GM23248 (cell line): ENCODE results near the gene ARRB1. TPM values are rescaled to one million over a fixed set of nuclear protein-coding genes. Genes with fewer than 3 reads are reported as not detected.

Source experiments
- DNase-seq: peaks from one replicate; pipeline ENCODE4 v3.0.0-alpha.2; 2015
- H2AFZ ChIP-seq: fragments of 200-600 bp; sonication (generic); 2 replicates; pipeline ENCODE4 v1.6.1; 2016; ENCODE audit warnings: antibody characterized with exemption
- H3F3A ChIP-seq: fragments of 200-600 bp; sonication (generic); 2 replicates; pipeline ENCODE4 v1.6.1; 2016; ENCODE audit warnings: mild to moderate bottlenecking, antibody characterized with exemption, mixed run types; ENCODE audit not compliant: insufficient read depth
- H3K27ac ChIP-seq: fragments of 200-600 bp; sonication (generic); 2 replicates; pipeline ENCODE4 v1.5.1; 2016; ENCODE audit warnings: mild to moderate bottlenecking
- H3K27me3 ChIP-seq: fragments of 200-600 bp; sonication (generic); replicated peaks from 2 replicates; pipeline ENCODE4 v1.6.1; 2016; ENCODE audit warnings: mild to moderate bottlenecking; ENCODE audit not compliant: insufficient read depth
- H3K36me3 ChIP-seq: fragments of 200-600 bp; sonication (generic); 2 replicates; pipeline ENCODE4 v1.6.1; 2016; ENCODE audit warnings: low read depth, mild to moderate bottlenecking
- H3K4me1 ChIP-seq: fragments of 200-600 bp; sonication (generic); 2 replicates; pipeline ENCODE4 v1.6.1; 2016; ENCODE audit warnings: mild to moderate bottlenecking; ENCODE audit not compliant: insufficient read depth
- H3K4me2 ChIP-seq: fragments of 200-600 bp; sonication (generic); one replicate; pipeline ENCODE4 v1.6.1; 2016; ENCODE audit warnings: mild to moderate bottlenecking; ENCODE audit not compliant: unreplicated experiment
- H3K4me3 ChIP-seq: fragments of 200-600 bp; sonication (generic); 2 replicates; pipeline ENCODE4 v1.5.1; 2016; ENCODE audit warnings: mild to moderate bottlenecking
- H3K79me2 ChIP-seq: fragments of 200-600 bp; sonication (generic); 2 replicates; pipeline ENCODE4 v1.6.1; 2016; ENCODE audit warnings: mild to moderate bottlenecking; ENCODE audit not compliant: insufficient read depth
- H3K9ac ChIP-seq: fragments of 200-600 bp; sonication (generic); 2 replicates; pipeline ENCODE4 v1.6.1; 2016; ENCODE audit warnings: mild to moderate bottlenecking
- H3K9me2 ChIP-seq: fragments of 200-600 bp; sonication (generic); 2 replicates; pipeline ENCODE4 v1.6.1; 2016; ENCODE audit warnings: mixed run types, mild to moderate bottlenecking, moderate library complexity; ENCODE audit not compliant: insufficient read depth
- H3K9me3 ChIP-seq: fragments of 200-600 bp; sonication (generic); one replicate; pipeline ENCODE4 v1.6.1; 2017; ENCODE audit warnings: low read depth
- H4K20me1 ChIP-seq: fragments of 200-600 bp; sonication (generic); 2 replicates; pipeline ENCODE4 v1.6.0; 2016; ENCODE audit not compliant: insufficient read depth
- EZH2 ChIP-seq: fragments of 200-600 bp; sonication (generic); IDR thresholded peaks from 2 replicates; pipeline ENCODE4 v1.6.1; 2018; ENCODE audit warnings: antibody characterized with exemption, mild to moderate bottlenecking; ENCODE audit not compliant: insufficient read depth, poor library complexity, severe bottlenecking
- EZH2phosphoT487 ChIP-seq: fragments of 200-600 bp; sonication (generic); IDR thresholded peaks from 2 replicates; pipeline ENCODE4 v1.6.1; 2018; ENCODE audit warnings: antibody characterized with exemption, moderate library complexity, mild to moderate bottlenecking, low read depth; ENCODE audit not compliant: insufficient read depth
- WGBS, 2 experiments: methylation state at CpG; one replicate each; pipeline ENCODE4 v1.1.6; 2015 to 2017; ENCODE audit warnings: low lambda C conversion rate in 2 of 2, low coverage in 1 of 2; ENCODE audit errors: missing lambda C conversion rate in 2 of 2; 5-methylcytosine and 5-hydroxymethylcytosine counted together
- in situ Hi-C: fragments of 300-500 bp; cut with MboI; formaldehyde crosslinking; loops from 2 replicates; pipeline ENCODE4 v1.15.0; 2020
- polyA plus RNA-seq: library from polyadenylated mRNA; unstranded; fragments of >200 nt; fragmentation: Nextera tagmentation; extraction: Ambion mirVana; gene quantifications from 2 replicates; pipeline ENCODE4 v1.2.1, GENCODE V29; 2016
- total RNA-seq: library from RNA; depleted of rRNA; stranded (reverse); fragments of >200 nt; shearing (Covaris generic); gene quantifications from 2 replicates; pipeline ENCODE4 v1.2.3, GENCODE V29; 2014

Gene ARRB1
- total and polyA plus RNA-seq, 2 experiments from 2014 or later: 2.0 to 3.1 TPM

- Histone ChIP-seq H3K27me3 (no peaks in the 10 kb centered on the region), H3K27ac (no peak overlapping the region), H3K36me3 (no peaks in the 10 kb centered on the region), H4K20me1 (no peaks in the 10 kb centered on the region), H3K4me2 (no peak overlapping the region), H3F3A (no peaks in the 10 kb centered on the region), H3K9ac (no peak overlapping the region), H3K4me3 (no peak overlapping the region), H3K9me3 (no peaks in the 10 kb centered on the region), H3K79me2 (no peaks in the 10 kb centered on the region), H3K9me2 (no peaks in the 10 kb centered on the region), H2AFZ (no peak overlapping the region), H3K4me1 (no peaks in the 10 kb centered on the region)
- in situ Hi-C loops: no loop called here
- TF ChIP-seq EZH2phosphoT487 (no peak), EZH2 (no peak)
- 59 to 63% methylated on average over 8 of the region's 8 CpGs for WGBS, 2 experiments
- DNase-seq: no peak
These were observed 42.8 kb upstream of the ARRB1 start for GRCh38 chr11:75394085-75394840.

GRCh38 chr11:75389925-75390324, 38.5 kb upstream of the ARRB1 start:
- H3F3A ChIP-seq: peaks cover 10% of the 10 kb centered on the region
- H3K27ac ChIP-seq: no peak overlapping the region
- no peak overlapping the region for H3K9ac ChIP-seq
- H3K9me2 ChIP-seq: no peaks in the 10 kb centered on the region
- no peaks in the 10 kb centered on the region for H3K27me3 ChIP-seq
- in situ Hi-C loops: loop anchor here (10.0 kb wide), 1 partner anchor 55 kb away; no protein-coding TSS in a partner anchor
- DNase-seq: no peak
- no peak overlapping the region for H3K4me2 ChIP-seq
- TF ChIP-seq EZH2phosphoT487: no peak
- H4K20me1 ChIP-seq: no peaks in the 10 kb centered on the region
- H3K4me1 ChIP-seq: no peaks in the 10 kb centered on the region; the same call in 1 of the 2 replicates
- no peaks in the 10 kb centered on the region for H3K36me3 ChIP-seq
- H3K9me3 ChIP-seq: no peaks in the 10 kb centered on the region
- H2AFZ ChIP-seq: no peak overlapping the region
- no peaks in the 10 kb centered on the region for H3K79me2 ChIP-seq
- no peak overlapping the region for H3K4me3 ChIP-seq
- WGBS, 2 experiments: 43 to 52% methylated on average over 7 of the region's 7 CpGs

- Histone ChIP-seq H3K9me2 (no peaks in the 10 kb centered on the region), H3K36me3 (no peaks in the 10 kb centered on the region), H3K4me1 (no peaks in the 10 kb centered on the region; the same call in 1 of the 2 replicates), H4K20me1 (no peaks in the 10 kb centered on the region), H3F3A (peaks cover 10% of the 10 kb centered on the region), H3K79me2 (no peaks in the 10 kb centered on the region), H3K4me2 (no peak overlapping the region), H3K4me3 (no peak overlapping the region), H3K9me3 (no peaks in the 10 kb centered on the region), H3K9ac (no peak overlapping the region), H2AFZ (peak overlapping the region; percentile 30; the same call in 1 of the 2 replicates), H3K27ac (no peak overlapping the region), H3K27me3 (no peaks in the 10 kb centered on the region)
- WGBS, 2 experiments: 69 to 75% methylated on average over 11 of the region's 11 CpGs
- TF ChIP-seq EZH2 (no peak), EZH2phosphoT487 (no peak)
- in situ Hi-C loops: loop anchor here (10.0 kb wide), 1 partner anchor 54 kb away; no protein-coding TSS in a partner anchor
- DNase-seq: no peak
These were observed 37.8 kb upstream of the ARRB1 start for GRCh38 chr11:75389276-75389605.

GRCh38 chr11:75388386-75389275, 37.2 kb upstream of the ARRB1 start:
- peaks cover 10% of the 10 kb centered on the region for H3F3A ChIP-seq
- H3K4me1 ChIP-seq: no peaks in the 10 kb centered on the region; the same call in 1 of the 2 replicates
- H3K4me3 ChIP-seq: no peak overlapping the region
- WGBS, 2 experiments: 27 to 33% methylated on average over 9 of the region's 9 CpGs
- H3K27ac ChIP-seq: no peak overlapping the region
- H3K27me3 ChIP-seq: no peaks in the 10 kb centered on the region
- H2AFZ ChIP-seq: peak overlapping the region; percentile 30; the same call in 1 of the 2 replicates
- H3K79me2 ChIP-seq: no peaks in the 10 kb centered on the region
- H4K20me1 ChIP-seq: no peaks in the 10 kb centered on the region
- no peak overlapping the region for H3K4me2 ChIP-seq
- in situ Hi-C loops: loop anchor here (10.0 kb wide), 1 partner anchor 54 kb away; no protein-coding TSS in a partner anchor
- H3K9me3 ChIP-seq: no peaks in the 10 kb centered on the region
- DNase-seq: peak; percentile 83
- no peak overlapping the region for H3K9ac ChIP-seq
- no peaks in the 10 kb centered on the region for H3K36me3 ChIP-seq
- no peak for TF ChIP-seq EZH2phosphoT487
- no peak for TF ChIP-seq EZH2
- H3K9me2 ChIP-seq: no peaks in the 10 kb centered on the region
